DMS 273 treated with DMSO at 0.1 percent for 48 hours (cell line): ENCODE results near the gene HIVEP2.

ENCODE experiments used
- DNase-seq: peaks from one replicate; lab custom pipeline; 2025; lab: John Stamatoyannopoulos, UW

HIVEP2 gene

GRCh38 chr6:142887517-142887916, 57.5 kb downstream of the HIVEP2 start:
- DNase-seq: no peak

- DNase-seq: no peak
Measured at GRCh38 chr6:142886431-142887170, 58.4 kb downstream of the HIVEP2 start.

- DNase-seq: no peak
Measured at GRCh38 chr6:142885182-142885867, 59.7 kb downstream of the HIVEP2 start.

GRCh38 chr6:142884214-142885035, 60.6 kb downstream of the HIVEP2 start:
- DNase-seq: no peak

GRCh38 chr6:142883011-142883410, 62.0 kb downstream of the HIVEP2 start:
- DNase-seq: no peak

- DNase-seq: no peak
Measured at GRCh38 chr6:142881761-142882160, 63.2 kb downstream of the HIVEP2 start.

- DNase-seq: no peak
Measured at GRCh38 chr6:142881290-142881689, 63.7 kb downstream of the HIVEP2 start.

GRCh38 chr6:142880201-142880600, 64.8 kb downstream of the HIVEP2 start:
- DNase-seq: no peak

GRCh38 chr6:142879527-142879926, 65.4 kb downstream of the HIVEP2 start:
- no peak for DNase-seq

- DNase-seq: no peak
Measured at GRCh38 chr6:142879076-142879475, 65.9 kb downstream of the HIVEP2 start.

- no peak for DNase-seq
Measured at GRCh38 chr6:142878407-142878806, 66.6 kb downstream of the HIVEP2 start.

GRCh38 chr6:142874676-142875075, 70.3 kb downstream of the HIVEP2 start:
- DNase-seq: no peak

- no peak for DNase-seq
Measured at GRCh38 chr6:142872376-142872775, 72.6 kb downstream of the HIVEP2 start.

- DNase-seq: no peak
Measured at GRCh38 chr6:142871910-142872331, 73.1 kb downstream of the HIVEP2 start.

- no peak for DNase-seq
Measured at GRCh38 chr6:142870787-142871415, 74.1 kb downstream of the HIVEP2 start.

- DNase-seq: no peak
Measured at GRCh38 chr6:142868917-142869316, 76.1 kb downstream of the HIVEP2 start.

GRCh38 chr6:142867988-142868812, 76.8 kb downstream of the HIVEP2 start:
- DNase-seq: no peak

GRCh38 chr6:142867355-142867801, 77.6 kb downstream of the HIVEP2 start:
- no peak for DNase-seq

- no peak for DNase-seq
Measured at GRCh38 chr6:142863981-142864380, 81.0 kb downstream of the HIVEP2 start.

GRCh38 chr6:142861711-142862110, 83.3 kb downstream of the HIVEP2 start:
- DNase-seq: peak; percentile 56

GRCh38 chr6:142860498-142860897, 84.5 kb downstream of the HIVEP2 start:
- DNase-seq: no peak
